ENCODE results near the gene SWT1.

SWT1 gene

GRCh38 chr1:185337246-185337645, 180.3 kb downstream of the SWT1 start:
- TF ChIP-seq TCF4 (CRISPR knock-in tag; IDR thresholded peaks at IDR 0.05; ENCODE audit: borderline replicate concordance), result no peak
- TF ChIP-seq POU6F1 (CRISPR knock-in tag; IDR thresholded peaks at IDR 0.05; ENCODE audit: borderline replicate concordance, low read depth), result no peak
- TF ChIP-seq CSRNP3 (CRISPR knock-in tag; IDR thresholded peaks at IDR 0.05), result no peak
- no peak for TF ChIP-seq GLIS3 (CRISPR knock-in tag; IDR thresholded peaks at IDR 0.05)
- TF ChIP-seq ZNF8 (CRISPR knock-in tag; IDR thresholded peaks at IDR 0.05), result no peak
- TF ChIP-seq TOX (CRISPR knock-in tag; IDR thresholded peaks at IDR 0.05; ENCODE audit: borderline replicate concordance), result no peak
- TF ChIP-seq ARNTL (CRISPR knock-in tag; IDR thresholded peaks at IDR 0.05; ENCODE audit: borderline replicate concordance, low read depth), result no peak
- TF ChIP-seq CSDC2 (CRISPR knock-in tag; IDR thresholded peaks at IDR 0.05), result no peak
- TF ChIP-seq ZNF70 (CRISPR knock-in tag; IDR thresholded peaks at IDR 0.05), result no peak
- no peak for TF ChIP-seq ISL1 (CRISPR knock-in tag; IDR thresholded peaks at IDR 0.05)
- TF ChIP-seq ZFP3 (CRISPR knock-in tag; IDR thresholded peaks at IDR 0.05), result no peak
- TF ChIP-seq PATZ1 (CRISPR knock-in tag; IDR thresholded peaks at IDR 0.05; ENCODE audit: borderline replicate concordance), result no peak
- TF ChIP-seq BACH2 (CRISPR knock-in tag; IDR thresholded peaks at IDR 0.05; ENCODE audit: borderline replicate concordance), result no peak
- no peak for TF ChIP-seq ZC3H10 (CRISPR knock-in tag; IDR thresholded peaks at IDR 0.05)
- no peak for ATAC-seq

- ATAC-seq, result no peak
- no peak for TF ChIP-seq ESRRG (CRISPR knock-in tag; IDR thresholded peaks at IDR 0.05)
Observed at GRCh38 chr1:185338719-185339622, 182.0 kb downstream of the SWT1 start.

GRCh38 chr1:185341196-185341781, 184.3 kb downstream of the SWT1 start:
- TF ChIP-seq POU6F1 (CRISPR knock-in tag; IDR thresholded peaks at IDR 0.05; ENCODE audit: borderline replicate concordance, low read depth) (no peak), PPARA (CRISPR knock-in tag; IDR thresholded peaks at IDR 0.05; ENCODE audit: borderline replicate concordance) (no peak), ZFP3 (CRISPR knock-in tag; IDR thresholded peaks at IDR 0.05) (no peak), GLIS3 (CRISPR knock-in tag; IDR thresholded peaks at IDR 0.05) (no peak), BACH2 (CRISPR knock-in tag; IDR thresholded peaks at IDR 0.05; ENCODE audit: borderline replicate concordance) (no peak), TSHZ2 (CRISPR knock-in tag; IDR thresholded peaks at IDR 0.05) (no peak), OSR1 (CRISPR knock-in tag; IDR thresholded peaks at IDR 0.05) (peak; percentile 41; the same call in 1 of the 2 replicates)
- ATAC-seq, result no peak

Measured in SK-N-SH treated with all-trans-retinoic acid at 6 μM for 48 hours (cell line).